Keratinocyte (primary cell): ENCODE data around the gene G6PD.
"Not testable (repeated sequence)": the region's sequence is repeated elsewhere in the genome, so short reads cannot be mapped to it uniquely, and the experiment has no call there.

Source experiments
- CTCF ChIP-seq, 3 experiments: IDR thresholded peaks in 1 of 3; conservative IDR thresholded peaks in 1 of 3; optimal IDR thresholded peaks in 1 of 3; 2 replicates in 2 of 3; 3 replicates in 1 of 3; pipeline versions ENCODE3 to v1.5.1; 2011; ENCODE audit warnings: low read length in 3 of 3, mild to moderate bottlenecking in 3 of 3, moderate library complexity in 2 of 3, control low read depth in 1 of 3, inconsistent platforms in 1 of 3; ENCODE audit not compliant: insufficient read depth in 2 of 3; ENCODE audit errors: extremely low read depth in 1 of 3
- EZH2 ChIP-seq: IDR thresholded peaks from one replicate; pipeline ENCODE4 v1.6.1; 2012; ENCODE audit warnings: inconsistent platforms, mild to moderate bottlenecking, low read length, moderate library complexity

- TF ChIP-seq CTCF (optimal IDR thresholded peaks at IDR 0.05 in 1 of 3, IDR thresholded peaks at IDR 0.05 in 1 of 3, conservative IDR thresholded peaks at IDR 0.05 in 1 of 3; ENCODE audit: extremely low read depth in 1 of 3, insufficient read depth in 2 of 3, low read length in 3 of 3); EZH2: not testable (repeated sequence)
These were observed 43.8 kb upstream of the G6PD start for GRCh38 chrX:154590415-154590814.
